Adrenal gland (tissue), 5 donors: Measurements from ENCODE around the gene MPEG1.

Experiments used
- CTCF ChIP-seq, 6 experiments: fragments of 450-650 bp in 4 of 6; fragments of 200-600 bp in 2 of 6; sonication (generic) in 1 of 6; IDR thresholded peaks; 1 replicate in 5 of 6; 2 replicates in 1 of 6; pipeline versions ENCODE4 v1.5.1 to v1.8.0; 2016 to 2021; ENCODE audit warnings: antibody characterized with exemption in 6 of 6, mild to moderate bottlenecking in 2 of 6, moderate library complexity in 1 of 6
- POLR2A ChIP-seq, 2 donors: fragments of 450-650 bp; IDR thresholded peaks; one replicate each; pipeline ENCODE4 v1.6.1; 2017; ENCODE audit warnings: antibody characterized with exemption in 2 of 2, mild to moderate bottlenecking in 2 of 2, moderate library complexity in 1 of 2
- donor health status: DM: no; HTN: no; CAD: no.

DNA sequence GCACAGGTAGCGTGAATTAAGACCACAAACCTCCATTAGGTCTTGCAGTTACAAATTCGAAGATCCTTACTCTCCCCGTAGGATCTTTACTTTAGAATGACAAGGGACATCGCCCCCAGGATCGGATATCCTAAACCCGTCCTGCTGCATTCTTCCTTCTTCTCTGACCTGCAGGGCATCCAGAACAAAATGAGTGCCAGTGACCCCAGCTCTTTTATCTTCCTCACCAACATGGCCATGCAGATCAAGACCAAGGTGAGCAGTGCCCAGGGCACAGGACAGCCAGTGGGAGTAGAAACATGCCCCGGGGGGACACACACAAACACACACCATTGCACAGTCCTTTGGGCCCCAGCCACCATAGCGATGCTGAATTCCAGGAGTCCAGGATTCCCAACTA is 42.6 kb upstream of the MPEG1 start:
- no peak for TF ChIP-seq CTCF (IDR thresholded peaks at IDR 0.05)
- TF ChIP-seq POLR2A (IDR thresholded peaks at IDR 0.05) = no peak
